HL-60 (cell line): ENCODE measurements around the gene RMND5B.

Experiments used
- CTCF ChIP-seq: IDR thresholded peaks from one replicate; pipeline ENCODE4 v1.5.1; 2011; ENCODE audit warnings: low read length, control low read depth, inconsistent platforms; ENCODE audit not compliant: insufficient read depth
- GABPA ChIP-seq: IDR thresholded peaks from 2 replicates; pipeline ENCODE4 v1.6.1; 2012; ENCODE audit warnings: low read depth
- POLR2AphosphoS5 ChIP-seq: IDR thresholded peaks from 2 replicates; pipeline ENCODE4 v1.6.1; 2012; ENCODE audit warnings: low read depth
- SPI1 ChIP-seq: IDR thresholded peaks from 2 replicates; pipeline ENCODE4 v1.6.1; 2012; ENCODE audit warnings: low read depth, mild to moderate bottlenecking, borderline replicate concordance
- TF ChIP-seq, protein P1 (sequence below): IDR thresholded peaks from 2 replicates; pipeline ENCODE4 v1.6.1; 2012; ENCODE audit warnings: low read depth; ENCODE audit not compliant: insufficient replicate concordance

GRCh38 chr5:178145965-178146820 is 15.4 kb downstream of the RMND5B start:
- TF ChIP-seq CTCF (peak; percentile 66), POLR2AphosphoS5 (no peak), GABPA (no peak), SPI1 (no peak)
- TF ChIP-seq, protein P1, sequence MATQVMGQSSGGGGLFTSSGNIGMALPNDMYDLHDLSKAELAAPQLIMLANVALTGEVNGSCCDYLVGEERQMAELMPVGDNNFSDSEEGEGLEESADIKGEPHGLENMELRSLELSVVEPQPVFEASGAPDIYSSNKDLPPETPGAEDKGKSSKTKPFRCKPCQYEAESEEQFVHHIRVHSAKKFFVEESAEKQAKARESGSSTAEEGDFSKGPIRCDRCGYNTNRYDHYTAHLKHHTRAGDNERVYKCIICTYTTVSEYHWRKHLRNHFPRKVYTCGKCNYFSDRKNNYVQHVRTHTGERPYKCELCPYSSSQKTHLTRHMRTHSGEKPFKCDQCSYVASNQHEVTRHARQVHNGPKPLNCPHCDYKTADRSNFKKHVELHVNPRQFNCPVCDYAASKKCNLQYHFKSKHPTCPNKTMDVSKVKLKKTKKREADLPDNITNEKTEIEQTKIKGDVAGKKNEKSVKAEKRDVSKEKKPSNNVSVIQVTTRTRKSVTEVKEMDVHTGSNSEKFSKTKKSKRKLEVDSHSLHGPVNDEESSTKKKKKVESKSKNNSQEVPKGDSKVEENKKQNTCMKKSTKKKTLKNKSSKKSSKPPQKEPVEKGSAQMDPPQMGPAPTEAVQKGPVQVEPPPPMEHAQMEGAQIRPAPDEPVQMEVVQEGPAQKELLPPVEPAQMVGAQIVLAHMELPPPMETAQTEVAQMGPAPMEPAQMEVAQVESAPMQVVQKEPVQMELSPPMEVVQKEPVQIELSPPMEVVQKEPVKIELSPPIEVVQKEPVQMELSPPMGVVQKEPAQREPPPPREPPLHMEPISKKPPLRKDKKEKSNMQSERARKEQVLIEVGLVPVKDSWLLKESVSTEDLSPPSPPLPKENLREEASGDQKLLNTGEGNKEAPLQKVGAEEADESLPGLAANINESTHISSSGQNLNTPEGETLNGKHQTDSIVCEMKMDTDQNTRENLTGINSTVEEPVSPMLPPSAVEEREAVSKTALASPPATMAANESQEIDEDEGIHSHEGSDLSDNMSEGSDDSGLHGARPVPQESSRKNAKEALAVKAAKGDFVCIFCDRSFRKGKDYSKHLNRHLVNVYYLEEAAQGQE: no peak
